HG03103 (cell line): ENCODE measurements around the gene SLC35F3.

Source experiments
- ATAC-seq: cut with Tn5 transposase; IDR thresholded peaks from one replicate; pipeline ENCODE4 v1.9.1; 2021; ENCODE audit warnings: low read depth; ENCODE audit not compliant: unreplicated experiment

The SLC35F3 gene

GRCh38 chr1:234302354-234302962 is 398.0 kb downstream of the SLC35F3 start:
- no peak for ATAC-seq

GRCh38 chr1:234303231-234303630 is 398.8 kb downstream of the SLC35F3 start:
- ATAC-seq = no peak

DNA sequence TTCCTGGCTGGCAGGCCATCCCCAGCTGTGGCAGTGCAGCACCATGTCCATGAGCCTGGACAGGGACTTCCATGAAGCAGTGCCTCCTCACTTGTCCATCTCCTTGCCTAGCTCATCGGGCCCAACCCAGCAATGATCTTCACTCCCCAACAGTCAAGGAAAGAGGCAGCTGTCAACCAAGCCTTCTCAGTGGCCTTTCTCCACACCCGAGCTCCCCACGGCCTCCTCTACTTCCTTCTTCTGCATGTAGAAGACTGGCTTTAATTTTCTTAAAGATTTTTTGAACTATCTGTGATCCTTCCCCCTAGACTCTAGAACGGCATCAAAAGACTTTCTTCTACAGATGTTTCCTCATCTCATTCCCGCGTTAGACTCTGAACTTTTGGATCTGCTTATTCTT is 403.2 kb downstream of the SLC35F3 start:
- no peak for ATAC-seq

GRCh38 chr1:234309243-234309597 is 404.7 kb downstream of the SLC35F3 start:
- no peak for ATAC-seq

GRCh38 chr1:234309598-234310459 is 405.4 kb downstream of the SLC35F3 start:
- peak; percentile 86 for ATAC-seq

GRCh38 chr1:234310460-234310817 is 406.0 kb downstream of the SLC35F3 start:
- no peak for ATAC-seq

GRCh38 chr1:234311414-234311813 is 406.9 kb downstream of the SLC35F3 start:
- ATAC-seq = no peak

DNA sequence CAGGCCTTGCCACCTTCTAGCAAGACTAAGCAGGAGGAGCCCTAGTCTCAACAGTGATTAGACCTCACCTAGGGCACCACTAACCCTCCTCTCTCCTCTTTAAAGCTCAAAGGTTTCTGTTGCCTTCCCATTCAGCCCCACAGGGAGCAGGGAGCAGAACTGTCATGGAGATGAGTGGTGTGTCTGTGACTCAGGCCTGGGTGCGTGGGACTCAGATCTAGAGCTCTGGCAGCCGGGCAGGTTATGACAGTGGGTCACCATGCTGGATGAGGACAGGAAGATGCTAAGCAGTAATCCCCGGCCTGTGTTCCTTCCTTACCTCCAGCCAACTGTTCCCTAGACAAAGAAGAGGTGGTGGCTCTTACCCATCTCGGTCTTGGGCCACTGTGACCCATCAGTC is 408.7 kb downstream of the SLC35F3 start:
- no peak for ATAC-seq

DNA sequence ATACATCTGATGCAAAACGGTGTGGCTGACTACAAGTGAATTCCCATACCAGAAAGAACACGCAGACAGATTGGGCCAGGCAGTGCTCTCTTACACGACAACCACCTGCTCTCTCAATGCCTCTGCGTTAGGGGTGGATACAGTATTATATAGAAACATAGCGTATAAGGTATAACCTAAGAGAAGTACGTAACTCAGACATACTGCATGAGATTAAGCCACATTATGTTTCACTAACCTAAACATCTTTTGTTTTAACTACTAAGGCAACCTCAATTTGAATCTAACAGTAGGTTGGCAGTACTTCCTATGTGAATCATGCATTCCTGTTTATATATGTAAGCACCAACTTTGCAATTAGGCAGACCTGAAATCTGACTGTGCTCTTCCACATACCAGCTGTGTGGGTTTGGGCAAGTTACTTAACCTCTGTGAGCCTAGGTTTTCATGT is 410.6 kb downstream of the SLC35F3 start:
- no peak for ATAC-seq

DNA sequence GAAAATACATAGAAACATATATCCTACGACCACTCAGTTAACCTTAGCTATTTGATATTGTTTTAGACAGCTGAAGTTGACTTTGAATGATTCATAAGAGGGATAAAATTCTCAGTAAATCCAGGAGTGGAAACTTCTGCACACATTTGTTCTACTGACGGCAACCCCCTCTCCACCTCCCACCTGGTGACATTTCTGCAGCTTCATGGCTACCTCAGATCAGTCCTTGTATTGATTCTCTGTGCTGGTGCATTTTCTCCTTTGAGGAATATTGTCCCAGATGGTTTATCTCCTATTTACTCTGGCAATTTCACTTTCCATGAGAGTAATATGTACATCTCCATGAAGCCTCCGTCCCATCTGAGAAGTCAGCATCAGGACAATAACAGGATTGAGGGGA is 411.1 kb downstream of the SLC35F3 start:
- ATAC-seq = no peak

GRCh38 chr1:234316486-234316885 is 412.0 kb downstream of the SLC35F3 start:
- ATAC-seq = no peak

GRCh38 chr1:234316937-234317336 is 412.5 kb downstream of the SLC35F3 start:
- no peak for ATAC-seq

- ATAC-seq = no peak
Observed at GRCh38 chr1:234320069-234320468, 415.6 kb downstream of the SLC35F3 start.

DNA sequence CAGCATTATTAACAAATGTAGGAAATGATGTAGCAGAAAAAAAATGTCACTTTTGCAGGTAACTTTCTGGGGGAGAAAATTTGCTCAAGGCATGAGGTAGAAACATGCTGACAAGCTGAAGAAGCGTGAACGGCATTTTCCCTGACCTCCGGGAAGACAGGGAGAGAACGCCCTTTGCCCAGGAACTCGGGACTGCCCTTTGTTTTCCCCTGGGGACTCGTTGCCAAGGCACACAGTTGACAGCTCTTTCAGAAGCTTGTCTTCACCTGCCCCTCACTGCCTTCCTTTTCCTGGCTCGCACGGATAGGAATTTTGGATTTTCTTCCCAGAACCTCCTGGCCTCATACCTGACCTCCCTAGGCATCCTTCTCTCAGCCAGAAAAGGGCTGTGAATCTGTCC is 416.1 kb downstream of the SLC35F3 start:
- no peak for ATAC-seq

DNA sequence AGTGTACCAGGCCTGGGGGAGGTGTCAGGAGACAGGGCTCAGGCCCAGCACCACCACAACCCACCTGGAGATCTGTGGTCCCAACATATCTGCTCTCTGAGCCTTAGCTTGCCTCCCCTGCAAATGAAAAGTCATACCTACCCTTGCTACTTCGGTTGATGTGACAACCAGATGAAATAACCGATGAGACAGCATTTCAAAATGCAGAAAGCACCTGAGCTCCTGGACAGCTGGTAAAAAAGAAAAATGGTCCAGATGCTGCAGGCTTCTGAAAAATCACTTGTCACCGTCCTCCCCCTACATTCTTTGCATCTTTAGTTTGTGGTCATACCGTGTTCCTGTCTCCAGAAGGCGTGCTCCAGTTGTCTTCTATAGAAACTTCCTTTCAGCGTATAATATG is 416.8 kb downstream of the SLC35F3 start:
- no peak for ATAC-seq

GRCh38 chr1:234322097-234322496 is 417.6 kb downstream of the SLC35F3 start:
- ATAC-seq = no peak

DNA sequence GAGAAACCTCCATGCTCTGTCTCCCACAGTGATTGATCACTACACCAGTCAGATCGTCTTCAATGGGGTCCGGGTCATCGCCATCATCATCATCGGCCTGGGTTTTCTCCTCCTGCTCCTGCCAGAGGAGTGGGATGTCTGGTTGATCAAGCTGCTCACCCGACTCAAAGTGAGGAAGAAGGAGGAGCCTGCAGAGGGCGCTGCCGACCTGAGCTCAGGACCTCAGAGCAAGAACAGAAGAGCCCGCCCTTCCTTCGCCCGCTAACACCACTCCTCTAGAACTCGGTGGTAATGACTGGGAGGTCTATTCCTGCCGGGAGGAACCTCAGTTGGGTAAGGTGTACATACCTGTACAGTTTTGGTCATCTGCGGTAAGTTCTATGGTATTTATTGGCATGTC is 418.5 kb downstream of the SLC35F3 start:
- ATAC-seq = no peak

DNA sequence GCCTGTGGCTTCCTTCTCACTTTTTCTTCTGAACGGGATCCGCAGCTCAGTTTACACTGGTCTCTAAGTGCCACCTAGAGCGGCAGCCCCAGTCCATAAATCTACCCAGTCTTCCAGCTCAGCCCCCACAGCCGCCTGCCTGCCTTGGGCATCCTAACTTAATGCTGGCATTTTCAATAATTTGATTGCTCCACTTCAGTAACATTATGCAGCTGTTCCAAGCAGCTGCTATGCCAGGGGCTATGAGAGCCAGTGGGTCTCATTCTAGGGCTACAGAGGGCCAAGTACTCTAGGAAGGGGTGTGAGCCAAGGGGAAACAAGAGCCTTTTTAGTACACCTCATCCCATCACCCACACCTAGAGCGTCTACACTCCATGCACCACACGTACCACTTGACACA is 420.3 kb downstream of the SLC35F3 start:
- ATAC-seq = no peak

DNA sequence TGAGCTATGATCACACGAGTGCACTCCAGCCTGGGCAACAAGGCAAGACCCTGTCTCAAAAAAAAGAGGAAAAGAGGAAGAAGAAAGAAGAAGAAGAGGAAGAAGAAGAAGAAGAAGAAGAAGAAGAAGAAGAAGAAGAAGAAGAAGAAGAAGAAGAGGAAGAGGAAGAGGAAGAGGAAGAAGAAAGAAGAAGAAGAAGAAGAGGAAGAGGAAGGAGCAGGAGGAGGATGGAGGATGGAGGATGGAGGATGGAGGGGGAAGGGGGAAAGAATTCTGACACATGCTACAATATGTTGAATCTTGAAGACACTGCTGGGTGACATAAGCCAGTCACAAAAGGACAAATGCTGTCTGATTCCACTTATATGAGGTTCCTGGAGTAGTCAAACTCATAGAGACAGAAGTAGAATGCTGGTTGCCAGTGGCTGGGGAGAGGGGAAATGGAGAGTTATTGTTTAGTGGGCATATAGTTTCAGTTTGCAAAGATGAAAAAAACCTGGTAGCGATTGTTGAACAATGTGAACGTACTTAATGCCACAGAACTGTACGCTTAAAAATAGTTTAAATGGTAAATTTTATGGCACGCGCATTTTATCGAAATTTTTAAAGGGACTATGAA is 421.5 kb downstream of the SLC35F3 start:
- no peak for ATAC-seq

DNA sequence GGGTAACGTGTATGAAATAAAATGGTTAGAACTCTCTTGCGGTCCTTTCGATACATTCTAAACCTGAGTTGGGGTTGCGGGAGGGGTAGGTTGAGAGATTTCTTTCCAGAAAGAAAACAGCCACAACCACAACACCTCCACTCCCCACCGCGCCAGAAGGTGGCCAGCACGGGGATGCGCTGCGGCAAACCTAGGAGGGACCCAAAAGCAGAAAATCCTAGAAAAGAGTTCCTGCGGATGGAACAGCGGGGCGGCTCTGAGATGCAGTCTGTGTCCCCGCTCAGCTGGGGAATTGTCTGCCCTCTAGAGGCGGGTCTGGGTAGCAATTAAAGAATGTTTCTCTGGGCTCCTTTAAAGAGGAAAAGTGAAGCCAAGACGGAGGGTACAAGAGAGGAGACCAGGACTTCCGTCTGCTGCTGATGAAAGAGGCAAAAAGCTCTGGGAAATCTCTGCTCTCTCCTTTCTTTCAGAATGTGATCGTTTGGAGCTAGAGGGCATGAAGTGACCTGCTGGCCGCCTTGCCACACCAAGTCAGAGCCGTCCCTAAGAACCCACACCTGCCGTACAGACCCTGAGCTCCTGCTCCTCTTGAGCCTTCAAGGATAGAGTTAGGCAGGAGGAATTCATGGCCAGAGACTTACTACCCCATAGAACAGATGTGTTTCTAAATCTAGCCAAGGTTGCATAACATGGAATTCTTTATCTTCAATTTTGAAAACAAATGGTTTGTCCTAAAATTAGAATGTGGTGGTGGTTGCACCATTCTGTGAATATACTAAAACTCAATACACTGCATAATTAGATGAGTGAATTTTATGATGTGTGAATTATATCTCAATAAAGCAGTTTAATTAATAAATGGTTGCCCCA is 422.3 kb downstream of the SLC35F3 start:
- peak; percentile 69 for ATAC-seq
